Panc1 (cell line): ENCODE measurements around the gene TTC28.

Experiments
- POLR2AphosphoS5 ChIP-seq: IDR thresholded peaks from 2 replicates; pipeline ENCODE4 v1.6.1; 2012; ENCODE audit warnings: mild to moderate bottlenecking, low read depth, low read length, moderate library complexity
- SIN3A ChIP-seq: IDR thresholded peaks from 2 replicates; pipeline ENCODE4 v1.6.1; 2012; ENCODE audit warnings: low read depth, mild to moderate bottlenecking, low read length, moderate library complexity, borderline replicate concordance; ENCODE audit not compliant: insufficient read depth
- TF ChIP-seq, protein P1 (sequence below), 2 experiments: IDR thresholded peaks; 2 replicates each; pipeline ENCODE4 v1.6.1; 2011 to 2012; ENCODE audit warnings: low read depth in 2 of 2, control low read depth in 1 of 2, low read length in 1 of 2, mild to moderate bottlenecking in 1 of 2, moderate library complexity in 1 of 2; ENCODE audit not compliant: insufficient read depth in 1 of 2
- TF ChIP-seq, protein P2 (sequence below): fragments of 450-650 bp; IDR thresholded peaks from 2 replicates; pipeline ENCODE4 v1.5.1; 2017; ENCODE audit warnings: mild to moderate bottlenecking

GRCh38 chr22:28332410-28332809, 347.2 kb downstream of the TTC28 start:
- TF ChIP-seq, protein P1, sequence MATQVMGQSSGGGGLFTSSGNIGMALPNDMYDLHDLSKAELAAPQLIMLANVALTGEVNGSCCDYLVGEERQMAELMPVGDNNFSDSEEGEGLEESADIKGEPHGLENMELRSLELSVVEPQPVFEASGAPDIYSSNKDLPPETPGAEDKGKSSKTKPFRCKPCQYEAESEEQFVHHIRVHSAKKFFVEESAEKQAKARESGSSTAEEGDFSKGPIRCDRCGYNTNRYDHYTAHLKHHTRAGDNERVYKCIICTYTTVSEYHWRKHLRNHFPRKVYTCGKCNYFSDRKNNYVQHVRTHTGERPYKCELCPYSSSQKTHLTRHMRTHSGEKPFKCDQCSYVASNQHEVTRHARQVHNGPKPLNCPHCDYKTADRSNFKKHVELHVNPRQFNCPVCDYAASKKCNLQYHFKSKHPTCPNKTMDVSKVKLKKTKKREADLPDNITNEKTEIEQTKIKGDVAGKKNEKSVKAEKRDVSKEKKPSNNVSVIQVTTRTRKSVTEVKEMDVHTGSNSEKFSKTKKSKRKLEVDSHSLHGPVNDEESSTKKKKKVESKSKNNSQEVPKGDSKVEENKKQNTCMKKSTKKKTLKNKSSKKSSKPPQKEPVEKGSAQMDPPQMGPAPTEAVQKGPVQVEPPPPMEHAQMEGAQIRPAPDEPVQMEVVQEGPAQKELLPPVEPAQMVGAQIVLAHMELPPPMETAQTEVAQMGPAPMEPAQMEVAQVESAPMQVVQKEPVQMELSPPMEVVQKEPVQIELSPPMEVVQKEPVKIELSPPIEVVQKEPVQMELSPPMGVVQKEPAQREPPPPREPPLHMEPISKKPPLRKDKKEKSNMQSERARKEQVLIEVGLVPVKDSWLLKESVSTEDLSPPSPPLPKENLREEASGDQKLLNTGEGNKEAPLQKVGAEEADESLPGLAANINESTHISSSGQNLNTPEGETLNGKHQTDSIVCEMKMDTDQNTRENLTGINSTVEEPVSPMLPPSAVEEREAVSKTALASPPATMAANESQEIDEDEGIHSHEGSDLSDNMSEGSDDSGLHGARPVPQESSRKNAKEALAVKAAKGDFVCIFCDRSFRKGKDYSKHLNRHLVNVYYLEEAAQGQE (IDR thresholded peaks at IDR 0.05; ENCODE audit: insufficient read depth in 1 of 2, low read depth in 2 of 2, low read length in 1 of 2): no peak
- TF ChIP-seq POLR2AphosphoS5 (no peak), SIN3A (no peak)
- TF ChIP-seq, protein P2, sequence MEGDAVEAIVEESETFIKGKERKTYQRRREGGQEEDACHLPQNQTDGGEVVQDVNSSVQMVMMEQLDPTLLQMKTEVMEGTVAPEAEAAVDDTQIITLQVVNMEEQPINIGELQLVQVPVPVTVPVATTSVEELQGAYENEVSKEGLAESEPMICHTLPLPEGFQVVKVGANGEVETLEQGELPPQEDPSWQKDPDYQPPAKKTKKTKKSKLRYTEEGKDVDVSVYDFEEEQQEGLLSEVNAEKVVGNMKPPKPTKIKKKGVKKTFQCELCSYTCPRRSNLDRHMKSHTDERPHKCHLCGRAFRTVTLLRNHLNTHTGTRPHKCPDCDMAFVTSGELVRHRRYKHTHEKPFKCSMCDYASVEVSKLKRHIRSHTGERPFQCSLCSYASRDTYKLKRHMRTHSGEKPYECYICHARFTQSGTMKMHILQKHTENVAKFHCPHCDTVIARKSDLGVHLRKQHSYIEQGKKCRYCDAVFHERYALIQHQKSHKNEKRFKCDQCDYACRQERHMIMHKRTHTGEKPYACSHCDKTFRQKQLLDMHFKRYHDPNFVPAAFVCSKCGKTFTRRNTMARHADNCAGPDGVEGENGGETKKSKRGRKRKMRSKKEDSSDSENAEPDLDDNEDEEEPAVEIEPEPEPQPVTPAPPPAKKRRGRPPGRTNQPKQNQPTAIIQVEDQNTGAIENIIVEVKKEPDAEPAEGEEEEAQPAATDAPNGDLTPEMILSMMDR: no peak
